Neural cell (in vitro differentiated cells): ENCODE measurements around the gene KCNJ12.
"Not testable (repeated sequence)": the region's sequence is repeated elsewhere in the genome, so short reads cannot be mapped to it uniquely, and the experiment has no call there.

Source experiments
- CTCF ChIP-seq: fragments of 450-650 bp; IDR thresholded peaks from 2 replicates; pipeline ENCODE4 v1.5.1; 2014; ENCODE audit warnings: antibody characterized with exemption, mild to moderate bottlenecking, moderate library complexity; ENCODE audit not compliant: poor library complexity, severe bottlenecking
- EP300 ChIP-seq: fragments of 450-650 bp; conservative IDR thresholded peaks from 2 replicates; pipeline ENCODE4 v1.6.1; 2014; ENCODE audit warnings: antibody characterized with exemption, mild to moderate bottlenecking, moderate library complexity; ENCODE audit not compliant: poor library complexity, severe bottlenecking
- EZH2 ChIP-seq: fragments of 200-600, 300-800 bp; shearing (Covaris generic), sonication (generic); IDR thresholded peaks from 2 replicates; pipeline ENCODE4 v1.6.1; 2014; ENCODE audit warnings: antibody characterized with exemption, low read length, borderline replicate concordance, mild to moderate bottlenecking; ENCODE audit not compliant: insufficient read depth, poor library complexity, severe bottlenecking
- POLR2AphosphoS5 ChIP-seq: IDR thresholded peaks from 2 replicates; pipeline ENCODE4 v1.6.1; 2012
- REST ChIP-seq: IDR thresholded peaks from 2 replicates; pipeline ENCODE4 v1.6.1; 2012; ENCODE audit warnings: borderline replicate concordance

- TF ChIP-seq REST, CTCF, EZH2, EP300, POLR2AphosphoS5: not testable (repeated sequence)
Observed at GRCh38 chr17:21416471-21416981, 40.4 kb downstream of the KCNJ12 start.
